Adrenal gland (tissue), 5 donors: Measurements from ENCODE around the gene L3MBTL3.
A peak's percentile ranks its signal among the peaks of the same experiment; 100 is the strongest.

Experiments used
- CTCF ChIP-seq, 6 experiments: fragments of 450-650 bp in 4 of 6; fragments of 200-600 bp in 2 of 6; sonication (generic) in 1 of 6; IDR thresholded peaks; 1 replicate in 5 of 6; 2 replicates in 1 of 6; pipeline versions ENCODE4 v1.5.1 to v1.8.0; 2016 to 2021; ENCODE audit warnings: antibody characterized with exemption in 6 of 6, mild to moderate bottlenecking in 2 of 6, moderate library complexity in 1 of 6
- POLR2A ChIP-seq, 2 donors: fragments of 450-650 bp; IDR thresholded peaks; one replicate each; pipeline ENCODE4 v1.6.1; 2017; ENCODE audit warnings: antibody characterized with exemption in 2 of 2, mild to moderate bottlenecking in 2 of 2, moderate library complexity in 1 of 2
- donor health status: DM: no; HTN: no; CAD: no.

GRCh38 chr6:130018292-130018743, at the start of gene L3MBTL3:
- TF ChIP-seq POLR2A (IDR thresholded peaks at IDR 0.05), result peak in 1 of 2 donors; percentile 84
- no peak for TF ChIP-seq CTCF (IDR thresholded peaks at IDR 0.05)
